GM21619 (cell line): ENCODE data around the gene HSD17B11.
"Not testable (repeated sequence)": the region's sequence is repeated elsewhere in the genome, so short reads cannot be mapped to it uniquely, and the experiment has no call there.

Experiments
- ATAC-seq: cut with Tn5 transposase; IDR thresholded peaks from one replicate; pipeline ENCODE4 v1.9.1; 2021; ENCODE audit not compliant: unreplicated experiment

The HSD17B11 gene, protein sequence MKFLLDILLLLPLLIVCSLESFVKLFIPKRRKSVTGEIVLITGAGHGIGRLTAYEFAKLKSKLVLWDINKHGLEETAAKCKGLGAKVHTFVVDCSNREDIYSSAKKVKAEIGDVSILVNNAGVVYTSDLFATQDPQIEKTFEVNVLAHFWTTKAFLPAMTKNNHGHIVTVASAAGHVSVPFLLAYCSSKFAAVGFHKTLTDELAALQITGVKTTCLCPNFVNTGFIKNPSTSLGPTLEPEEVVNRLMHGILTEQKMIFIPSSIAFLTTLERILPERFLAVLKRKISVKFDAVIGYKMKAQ

DNA sequence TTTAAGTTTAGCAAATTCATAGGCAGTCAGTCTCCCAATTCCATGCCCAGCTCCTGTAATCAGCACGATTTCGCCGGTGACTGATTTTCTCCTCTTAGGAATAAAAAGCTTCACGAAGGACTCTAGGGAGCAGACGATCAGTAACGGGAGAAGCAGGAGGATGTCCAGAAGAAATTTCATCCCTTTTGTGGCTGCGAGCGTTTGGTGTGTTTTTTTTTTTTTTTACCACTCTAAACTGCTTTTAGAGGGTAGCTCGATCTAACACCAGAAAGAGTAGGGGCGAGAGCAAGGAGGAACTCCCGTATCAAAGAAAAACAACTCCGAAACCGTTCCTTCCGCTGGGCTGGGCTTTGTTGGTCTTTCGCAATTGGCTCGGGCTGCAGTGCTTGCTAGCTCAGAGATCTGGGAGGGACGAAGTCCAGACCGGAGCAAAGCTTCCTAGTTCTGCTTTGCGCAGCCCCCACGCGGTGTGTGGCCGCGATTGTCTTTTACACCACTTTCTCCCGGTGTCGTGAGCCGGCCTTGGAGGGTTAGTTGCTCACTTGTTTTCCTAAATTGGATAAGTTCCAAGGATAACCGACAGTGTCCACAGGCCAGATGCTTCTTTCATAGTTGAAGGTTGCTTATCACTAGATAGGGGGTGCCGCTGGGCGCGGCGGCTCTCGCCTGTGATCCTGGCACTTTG, at the start of gene HSD17B11:
TSS of gene HSD17B11 (minus strand) at position 298 of the 685 bp plus-strand sequence. CDS start at position 180, 118 bp downstream.
- peak; percentile 99 for ATAC-seq

DNA sequence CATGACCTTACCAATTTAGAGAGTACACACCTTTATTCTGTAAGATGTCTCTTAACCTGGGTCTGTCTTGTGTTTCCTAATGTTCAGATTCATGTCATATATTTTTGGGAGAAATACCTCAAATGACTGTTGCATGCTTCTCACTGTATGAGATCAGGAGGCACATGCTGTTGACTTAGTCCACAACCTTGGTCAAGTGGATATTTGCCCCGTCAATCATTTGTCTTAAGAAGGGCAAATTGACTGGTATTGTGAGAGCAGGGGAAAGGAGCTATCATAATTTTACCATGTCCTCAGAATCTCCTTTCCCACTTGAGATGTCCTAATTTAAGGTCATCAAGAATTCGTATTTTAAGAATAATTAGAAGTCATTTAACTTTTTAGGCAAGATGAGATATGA, 42.4 kb upstream of the HSD17B11 start:
- no peak for ATAC-seq

DNA sequence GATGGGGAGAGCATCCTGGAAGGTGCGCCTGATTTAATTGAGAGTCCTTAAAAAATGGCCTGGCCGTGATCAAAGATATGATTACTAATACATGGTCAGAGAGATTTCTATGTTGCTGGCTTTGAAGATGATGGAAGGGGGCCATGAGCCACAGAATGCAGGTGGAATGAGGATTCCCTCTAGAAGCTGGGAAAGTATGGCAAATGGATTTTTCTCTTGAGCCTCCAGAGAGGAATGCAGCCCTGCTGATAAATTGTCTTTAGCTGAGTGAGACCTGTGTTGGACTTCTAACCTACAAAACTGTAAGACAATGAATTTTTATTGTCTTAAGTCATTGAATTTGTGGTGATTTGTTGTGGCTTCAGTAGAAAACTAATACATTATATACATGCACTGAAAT, 39.0 kb upstream of the HSD17B11 start:
- ATAC-seq, result no peak

DNA sequence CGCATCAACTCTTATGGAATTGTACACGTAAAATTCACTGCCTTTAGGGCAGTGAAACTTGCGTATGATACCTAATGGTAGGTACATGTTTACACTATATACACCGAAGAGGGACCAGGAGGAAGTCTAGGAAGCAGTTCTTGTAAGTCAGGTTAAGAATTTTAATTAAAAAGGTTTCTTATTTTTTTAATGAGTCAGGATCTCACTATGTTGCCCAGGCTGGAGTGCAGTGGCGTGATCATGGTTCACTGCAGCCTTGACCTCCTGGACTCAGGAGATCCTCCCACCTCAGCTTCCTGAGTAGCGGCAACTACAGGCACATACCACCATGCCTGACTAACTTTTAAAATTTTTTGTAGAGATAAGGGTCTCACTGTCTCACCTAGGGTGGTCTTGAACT, 38.0 kb upstream of the HSD17B11 start:
- ATAC-seq, result no peak

DNA sequence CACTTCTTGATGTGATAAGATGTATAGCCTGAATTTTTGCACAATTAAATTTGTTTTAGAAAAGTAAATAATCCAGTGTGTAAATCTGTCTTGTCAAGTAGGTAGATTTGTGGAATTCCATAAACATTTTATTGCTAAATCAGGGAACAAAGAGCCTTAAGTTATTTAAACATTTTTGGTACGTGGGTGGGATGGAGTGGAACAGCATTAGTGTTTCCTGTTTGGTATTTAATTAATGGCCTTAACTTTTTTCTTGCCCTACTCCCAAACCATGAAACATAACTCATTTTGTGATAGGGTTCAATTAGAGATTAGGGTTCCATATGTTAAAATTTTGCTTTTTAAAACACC, 36.5 kb upstream of the HSD17B11 start:
- no peak for ATAC-seq

DNA sequence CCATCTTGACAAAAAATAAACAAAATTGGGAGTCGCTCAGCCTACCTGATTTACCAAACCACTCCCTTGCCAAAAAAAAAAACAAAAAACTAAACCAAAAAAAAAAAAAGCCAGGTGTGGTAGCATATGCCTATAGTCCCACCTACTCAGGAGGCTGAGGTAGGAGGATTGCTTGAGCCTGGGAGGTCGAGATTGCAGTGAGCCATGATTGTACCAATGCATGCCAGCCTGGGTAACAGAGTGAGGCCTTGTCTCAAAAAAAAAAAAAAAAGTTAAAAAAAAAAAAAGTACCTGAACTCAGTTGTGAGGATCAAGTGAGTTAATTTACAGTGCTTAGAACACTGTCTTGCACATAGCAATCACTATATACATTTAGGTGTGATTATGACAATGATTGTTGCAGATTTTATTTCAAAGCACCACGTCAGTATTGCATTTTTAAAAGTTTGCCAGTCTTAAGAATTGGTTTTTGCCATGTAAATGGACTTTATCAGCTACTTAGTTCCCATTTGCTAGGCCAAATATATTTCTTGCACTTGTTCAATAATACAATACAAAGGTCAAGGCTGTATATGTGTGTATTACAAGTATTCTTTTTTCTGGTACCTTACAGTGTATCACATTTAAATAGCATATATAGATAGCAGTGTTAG, 36.0 kb upstream of the HSD17B11 start:
- no peak for ATAC-seq

DNA sequence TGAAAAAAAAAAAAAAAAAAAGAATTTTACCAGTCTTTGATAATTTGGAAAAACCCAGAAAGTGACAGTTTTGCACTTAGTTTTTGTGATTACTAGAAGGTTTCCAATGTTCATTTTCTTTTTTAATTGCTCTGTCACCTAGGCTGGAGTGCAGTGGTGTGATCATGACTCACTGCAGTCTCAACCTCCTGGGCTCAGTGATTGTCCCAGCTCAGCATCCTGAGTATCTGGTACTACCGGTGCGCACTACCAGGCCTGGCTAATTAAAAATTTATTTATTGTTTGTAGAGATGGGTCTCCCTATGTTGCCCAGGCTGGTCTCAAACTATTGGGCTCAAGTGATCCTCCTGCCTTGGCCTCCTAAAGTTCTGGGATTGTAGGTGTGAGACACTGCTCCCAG, 34.7 kb upstream of the HSD17B11 start:
- no peak for ATAC-seq

DNA sequence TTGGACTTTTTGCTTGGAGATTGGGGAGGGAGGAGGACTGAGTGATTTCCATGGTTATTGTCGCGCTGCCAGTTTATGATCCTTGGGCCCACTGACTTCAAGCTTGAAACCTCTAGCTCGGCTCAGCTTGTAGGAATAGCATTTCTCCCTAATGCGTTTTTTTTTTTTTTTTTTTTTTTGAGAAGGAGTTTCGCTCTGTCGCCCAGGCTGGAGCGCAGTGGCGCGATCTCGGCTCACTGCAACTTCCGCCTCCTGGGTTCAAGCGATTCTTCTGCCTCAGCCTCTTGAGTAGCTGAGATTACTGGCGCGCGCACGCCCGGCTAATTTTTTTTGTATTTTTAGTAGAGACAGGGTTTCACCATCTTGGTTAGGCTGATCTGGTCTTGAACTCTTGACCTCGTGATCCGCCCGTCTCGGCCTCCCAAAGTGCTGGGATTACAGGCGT, 33.1 kb upstream of the HSD17B11 start:
- not testable (repeated sequence) for ATAC-seq

DNA sequence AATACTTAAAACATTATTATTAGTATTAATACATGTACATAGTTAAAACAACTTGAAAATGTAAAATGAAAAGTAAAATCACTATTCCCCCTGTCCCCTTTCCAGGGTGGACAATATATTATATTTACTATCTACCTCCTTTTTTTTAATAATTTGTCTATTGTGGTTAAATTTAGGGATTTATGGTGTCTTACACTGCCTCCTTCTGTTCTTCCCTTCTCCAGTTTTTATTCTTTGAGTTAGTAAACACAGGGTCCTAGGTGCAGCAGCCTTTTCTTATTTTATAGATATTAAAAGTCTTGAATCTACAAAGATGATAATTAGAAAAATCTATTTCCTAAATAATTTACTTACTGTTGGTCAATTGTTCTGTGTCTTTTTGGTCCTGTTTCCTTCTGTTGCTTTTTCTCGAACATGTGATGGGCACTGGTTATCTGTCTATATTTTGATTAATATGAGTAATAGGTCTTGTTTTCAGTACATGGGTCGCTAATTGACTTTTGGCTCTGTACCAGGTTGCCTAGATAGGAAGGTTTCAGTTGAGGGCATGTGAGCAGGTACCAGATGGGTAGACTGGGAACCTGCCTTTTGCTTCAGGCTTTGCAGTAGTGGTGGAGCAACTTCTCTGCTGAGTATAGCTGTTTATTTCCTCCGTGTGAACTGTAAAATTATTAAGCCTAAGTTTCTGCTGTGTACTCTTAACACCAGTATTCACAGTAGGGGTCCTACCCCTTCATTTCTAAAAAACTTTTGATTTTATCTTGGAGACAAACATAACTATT, 32.5 kb upstream of the HSD17B11 start:
- no peak for ATAC-seq

DNA sequence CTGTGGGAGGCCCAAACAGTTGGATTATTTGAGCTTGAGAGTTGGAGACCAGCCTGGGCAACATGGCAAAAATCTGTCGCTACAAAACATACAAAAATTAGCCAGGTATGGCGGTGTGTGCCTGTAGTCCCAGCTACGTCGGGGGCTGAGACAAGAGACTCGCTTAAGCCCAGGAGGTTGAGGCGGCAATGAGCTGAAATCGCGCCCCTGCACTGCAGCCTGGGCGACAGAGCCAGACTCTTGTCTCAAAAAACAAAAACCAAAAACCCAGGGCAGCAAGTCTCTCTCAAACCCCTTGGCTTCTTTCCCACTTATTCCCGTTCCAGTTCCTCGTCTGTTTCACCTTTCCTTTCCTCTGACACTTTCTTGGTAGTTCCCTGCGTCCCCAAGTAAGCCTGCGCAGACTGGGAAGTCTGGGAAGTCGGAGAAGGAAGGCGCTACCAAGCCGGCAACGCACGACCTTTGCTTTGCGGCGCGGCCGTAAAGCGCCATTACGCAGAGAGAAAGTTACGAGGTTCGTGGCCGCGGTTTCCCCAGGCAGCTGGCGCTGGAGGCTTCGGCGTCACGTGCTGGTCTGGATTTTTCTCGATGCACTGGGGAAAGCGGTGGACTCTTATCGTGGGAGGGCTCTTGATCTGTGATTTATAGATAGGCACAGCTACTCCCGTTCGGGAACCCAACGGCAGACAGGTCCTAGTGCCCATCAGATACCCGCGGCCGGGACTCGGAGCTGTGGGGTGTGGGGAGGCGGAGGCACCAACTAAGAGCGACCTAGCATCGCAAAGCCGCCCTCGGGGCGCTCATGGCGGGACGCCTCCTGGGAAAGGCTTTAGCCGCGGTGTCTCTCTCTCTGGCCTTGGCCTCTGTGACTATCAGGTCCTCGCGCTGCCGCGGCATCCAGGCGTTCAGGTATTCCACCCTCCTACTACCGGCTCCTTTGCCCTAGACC, 31.4 kb upstream of the HSD17B11 start, which contains the start of gene NUDT9:
TSS of gene NUDT9 (plus strand) at position 470 of the 949 bp plus-strand sequence. CDS start at position 803, 333 bp downstream.
- peak; percentile 81 for ATAC-seq

DNA sequence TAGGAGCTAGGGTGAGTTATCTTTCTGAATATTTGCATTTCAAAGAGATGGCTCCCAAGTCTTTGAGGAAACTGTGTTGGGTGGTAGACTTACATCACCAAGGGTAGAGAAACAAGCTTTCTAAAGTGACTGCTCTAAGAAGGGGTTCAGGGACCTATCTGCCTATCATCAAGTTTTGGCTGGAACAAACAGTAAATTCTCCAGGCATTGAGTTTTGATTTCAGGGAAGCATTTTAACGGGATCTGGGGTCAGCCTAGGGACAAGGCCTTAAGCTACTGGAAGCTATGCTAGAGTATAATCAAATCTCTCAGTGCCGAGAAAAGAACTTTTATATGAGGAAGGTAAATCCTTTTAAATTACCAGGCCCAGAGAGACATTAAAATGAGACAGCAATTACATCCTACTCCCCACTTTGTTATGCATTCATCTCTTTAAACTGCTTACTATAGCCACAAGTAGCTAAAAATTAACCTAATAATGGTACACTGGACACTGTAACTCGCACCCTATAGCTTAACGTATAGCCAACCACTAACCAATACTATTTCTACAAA, 29.4 kb upstream of the HSD17B11 start:
- no peak for ATAC-seq

DNA sequence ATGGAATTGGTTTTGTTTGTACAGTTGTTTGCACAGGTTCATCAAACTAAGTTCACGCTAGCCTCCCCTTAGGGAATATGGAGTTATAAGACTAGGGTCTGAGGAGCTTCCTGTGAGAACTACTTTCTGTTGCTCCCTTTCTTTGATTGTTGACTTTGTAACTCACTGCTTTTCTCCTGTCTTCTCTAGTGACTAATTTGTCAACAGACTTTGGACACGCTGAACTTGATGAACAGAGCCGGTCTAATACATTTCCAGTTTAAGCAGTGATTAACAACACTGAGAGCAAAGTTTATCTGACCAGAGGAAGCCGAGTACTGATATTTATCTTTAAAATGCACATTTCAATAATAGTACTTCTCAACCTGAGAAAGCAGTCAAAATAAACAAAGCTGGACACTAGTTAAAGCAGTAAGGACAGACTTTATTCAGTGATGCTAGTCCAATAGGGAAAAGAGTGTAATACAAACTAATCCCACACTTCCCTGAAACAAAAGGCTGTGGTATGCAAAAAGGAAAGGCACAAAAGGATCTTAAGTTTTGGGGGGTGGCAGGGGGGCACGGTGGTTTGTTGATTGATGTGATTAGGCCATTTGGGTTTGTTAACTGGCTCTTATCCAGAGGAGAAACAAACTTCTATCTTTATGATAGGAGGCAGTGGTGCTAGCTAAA, 28.7 kb upstream of the HSD17B11 start:
- ATAC-seq, result no peak

DNA sequence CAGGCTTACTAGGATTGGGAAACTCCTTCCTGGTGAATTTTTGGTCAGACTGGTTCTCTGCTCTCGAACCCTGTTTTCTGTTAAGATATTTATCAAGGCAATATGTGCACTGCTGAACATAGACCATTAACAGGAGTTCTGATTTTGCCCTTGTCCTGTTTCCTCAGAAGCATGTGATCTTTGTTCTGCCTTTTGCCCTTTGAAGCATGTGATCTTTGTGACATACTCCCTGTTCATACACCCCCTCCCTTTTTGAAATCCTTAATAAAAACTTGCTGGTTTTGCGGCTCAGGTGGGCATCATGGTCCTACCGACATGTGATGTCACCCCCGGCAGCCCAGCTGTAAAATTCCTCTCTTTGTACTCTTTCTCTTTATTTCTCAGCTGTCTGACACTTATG, 27.4 kb upstream of the HSD17B11 start:
- not testable (repeated sequence) for ATAC-seq

DNA sequence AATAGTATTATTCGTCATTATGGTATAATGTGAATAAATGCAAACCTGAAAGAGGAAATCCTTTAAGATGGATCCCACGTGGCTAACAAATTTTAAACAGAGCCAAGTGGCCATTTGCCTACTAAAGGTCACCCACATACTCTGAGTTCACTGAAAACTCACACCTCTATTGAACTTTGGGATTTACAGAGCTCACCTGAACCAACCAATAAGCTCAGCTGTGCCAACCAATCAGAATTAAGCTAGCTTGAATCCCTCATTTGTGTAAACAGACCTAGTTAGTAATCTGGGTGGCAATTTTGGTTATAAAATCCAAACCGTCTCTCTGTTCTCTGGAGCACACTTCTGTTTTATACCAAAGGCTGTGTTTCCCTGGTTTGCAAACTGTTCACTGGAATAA, 26.0 kb upstream of the HSD17B11 start:
- ATAC-seq, result no peak

DNA sequence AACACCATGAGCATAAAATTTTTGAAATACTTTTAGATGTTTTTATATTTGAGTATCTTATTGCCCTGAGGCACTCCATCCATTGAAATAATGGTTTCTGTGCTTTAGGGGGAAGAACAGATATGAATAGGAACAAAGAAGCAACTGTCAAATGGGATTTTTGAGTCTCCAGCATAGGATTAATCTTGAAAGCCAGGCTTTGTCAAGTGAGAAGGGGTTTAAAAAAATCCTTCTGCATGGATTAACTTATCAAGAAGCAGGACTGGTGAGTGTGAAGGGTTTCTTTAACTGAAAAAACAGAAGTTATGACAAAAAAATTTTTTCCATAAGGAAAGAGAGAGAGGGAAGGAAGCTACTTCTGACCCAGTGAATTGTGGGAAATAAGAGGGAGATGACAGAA, 23.8 kb upstream of the HSD17B11 start:
- ATAC-seq, result no peak

DNA sequence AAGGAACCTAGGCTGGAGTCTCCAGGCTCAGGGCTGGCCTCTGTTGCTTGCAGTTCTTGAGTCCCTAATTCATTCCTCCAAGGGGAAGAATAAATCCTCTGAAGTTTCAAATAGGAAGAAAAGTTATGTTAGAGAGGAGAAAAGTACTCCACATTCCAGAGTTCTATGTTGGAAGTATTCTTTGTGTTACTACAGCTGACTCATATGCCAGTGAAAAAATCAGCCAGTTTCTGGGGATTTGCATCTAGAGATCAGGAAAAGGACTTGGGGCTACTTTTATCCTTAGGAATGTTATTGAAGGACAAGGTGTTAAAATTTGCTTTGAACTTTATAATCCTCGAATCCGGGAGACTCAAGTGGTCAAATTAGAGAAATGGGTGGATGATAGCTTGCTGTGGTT, 19.7 kb upstream of the HSD17B11 start:
- no peak for ATAC-seq

DNA sequence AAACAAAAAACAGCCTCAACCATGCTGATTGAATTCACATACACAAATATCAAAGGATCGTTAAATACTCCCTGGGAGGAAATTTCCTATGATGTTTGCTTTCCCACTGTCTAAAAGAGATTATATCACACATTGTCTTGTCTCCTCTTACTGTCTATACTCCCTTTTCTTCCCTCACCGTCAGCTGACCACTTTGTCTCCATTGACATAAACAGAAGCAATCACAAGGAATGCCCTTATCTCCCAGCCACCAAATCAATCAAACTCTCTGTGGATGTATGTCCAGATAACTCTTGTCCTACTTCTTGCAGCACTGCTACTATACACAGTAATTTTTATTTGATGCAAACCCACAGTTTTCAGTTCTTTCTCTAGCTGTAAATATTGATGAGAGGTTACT, 19.2 kb upstream of the HSD17B11 start:
- no peak for ATAC-seq

DNA sequence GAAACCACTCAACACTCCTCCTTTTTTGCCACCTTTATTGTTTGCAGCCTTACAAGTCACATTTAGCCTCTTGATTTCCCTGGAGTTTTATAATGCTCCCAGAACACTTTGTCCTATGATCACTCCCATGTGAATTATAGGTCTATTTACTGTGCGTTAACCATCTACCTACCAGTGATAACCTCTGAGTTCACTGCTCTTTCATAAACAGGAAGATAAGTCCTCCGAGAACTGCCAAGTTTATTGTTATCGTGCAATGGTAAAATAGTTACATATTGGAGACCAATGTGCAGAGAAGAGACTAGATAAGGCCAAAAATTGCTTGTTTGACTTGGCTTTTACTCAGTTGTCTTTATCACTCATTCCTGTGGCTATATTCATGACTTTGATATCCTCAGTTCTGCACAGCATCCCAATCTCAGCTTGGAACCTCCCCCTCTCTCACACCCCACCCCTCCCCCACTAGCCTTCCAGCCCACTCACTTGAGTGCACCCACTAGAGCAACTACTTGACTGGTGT, 18.5 kb upstream of the HSD17B11 start:
- ATAC-seq, result no peak

DNA sequence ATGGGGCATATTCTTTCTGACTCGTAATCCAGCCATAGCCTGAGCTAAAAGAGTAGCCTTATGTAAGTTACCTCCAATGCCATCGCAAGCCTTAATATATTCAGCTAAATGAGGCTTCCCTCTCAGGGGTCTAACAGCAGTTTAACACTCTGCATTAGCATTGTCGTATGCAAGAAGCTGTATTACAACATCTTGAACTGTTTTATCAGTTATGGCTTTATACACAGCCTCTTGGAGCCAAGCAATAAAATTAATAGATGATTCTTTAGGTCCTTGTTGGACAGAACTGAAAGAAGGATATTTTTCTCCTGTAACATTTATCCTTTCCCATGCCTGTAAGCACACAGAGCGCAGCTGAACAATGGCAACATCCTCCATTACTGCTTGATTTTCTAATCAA, 15.9 kb upstream of the HSD17B11 start:
- not testable (repeated sequence) for ATAC-seq
